ENCODE results near the gene DTYMK. TPM values are rescaled to one million over a fixed set of nuclear protein-coding genes. Genes with fewer than 3 reads are reported as not detected.

Gene DTYMK
- total RNA-seq, 2 experiments from 2014 or later: 79.7 to 87.0 TPM

- H3K4me1 Mint-ChIP-seq: peaks cover 25% of the 10 kb centered on the region
- DNase-seq: peak; percentile 95
- peaks cover 5% of the 10 kb centered on the region for H3K9me3 Mint-ChIP-seq
- peaks cover 18% of the 10 kb centered on the region for H3K36me3 Mint-ChIP-seq (ENCODE audit: low read depth)
- peak within 1 kb of the TSS; percentile 86 for H3K4me3 Mint-ChIP-seq
- H3K27me3 Mint-ChIP-seq: no peaks in the 10 kb centered on the region
- POLR2A ChIA-PET: interaction anchor here (0.6 to 1.4 kb wide), 3 partner anchors 10 to 165 kb away, joined by 3 to 4 read pairs (median 3); partner anchors contain the start of gene D2HGDH
- CTCF ChIA-PET: interaction anchor here (0.7 to 6.0 kb wide), 11 partner anchors 11 to 178 kb away, joined by 3 to 37 read pairs (median 3); partner anchors contain the start of genes D2HGDH and DTYMK
- H3K27ac Mint-ChIP-seq: peak within 1 kb of the TSS; percentile 96
Observed at GRCh38 chr2:241701399-241702154, 15.0 kb upstream of the DTYMK start, which contains the start of gene ING5. Gene ING5 (plus strand): TSS chr2:241702039. CDS start chr2:241702066, 27 bp downstream.

GRCh38 chr2:241701149-241701398 lies 14.5 kb upstream of the DTYMK start:
- Mint-ChIP-seq H3K4me1 (peaks cover 25% of the 10 kb centered on the region), H3K36me3 (ENCODE audit: low read depth) (peaks cover 13% of the 10 kb centered on the region), H3K4me3 (peak overlapping the region; percentile 86), H3K27me3 (no peaks in the 10 kb centered on the region), H3K27ac (peak overlapping the region; percentile 96), H3K9me3 (peaks cover 3% of the 10 kb centered on the region)
- DNase-seq: no peak
- CTCF ChIA-PET: interaction anchor here (0.7 to 6.0 kb wide), 5 partner anchors 9 to 178 kb away, joined by 3 to 37 read pairs (median 20); partner anchors contain the start of gene DTYMK
- POLR2A ChIA-PET: interaction anchor here (1.0 kb wide), 1 partner anchor 165 kb away, joined by 3 read pairs; no protein-coding TSS in a partner anchor

- Mint-ChIP-seq H3K27ac (no peak overlapping the region), H3K36me3 (ENCODE audit: low read depth) (peaks cover 11% of the 10 kb centered on the region), H3K27me3 (no peaks in the 10 kb centered on the region), H3K4me3 (no peak overlapping the region), H3K9me3 (no peaks in the 10 kb centered on the region), H3K4me1 (peaks cover 14% of the 10 kb centered on the region)
- CTCF ChIA-PET: no interaction called here
- no peak for DNase-seq
- POLR2A ChIA-PET: no interaction called here
Observed at GRCh38 chr2:241695651-241696050, 9.0 kb upstream of the DTYMK start.

GRCh38 chr2:241692448-241692847 lies 5.8 kb upstream of the DTYMK start:
- peaks cover 19% of the 10 kb centered on the region for H3K4me1 Mint-ChIP-seq
- H3K27ac Mint-ChIP-seq: peak overlapping the region; percentile 46
- no peaks in the 10 kb centered on the region for H3K9me3 Mint-ChIP-seq
- no peak for DNase-seq
- ChIA-PET POLR2A (no interaction called here), CTCF (interaction anchor here (0.9 to 1.0 kb wide), 2 partner anchors 8 to 14 kb away, joined by 3 to 4 read pairs; no protein-coding TSS in a partner anchor)
- H3K36me3 Mint-ChIP-seq (ENCODE audit: low read depth): peaks cover 22% of the 10 kb centered on the region
- H3K4me3 Mint-ChIP-seq: no peak overlapping the region
- no peaks in the 10 kb centered on the region for H3K27me3 Mint-ChIP-seq

GRCh38 chr2:241690202-241690717 lies 3.6 kb upstream of the DTYMK start:
- ChIA-PET POLR2A (no interaction called here), CTCF (no interaction called here)
- no peak overlapping the region for H3K4me3 Mint-ChIP-seq
- peak overlapping the region; percentile 36 for H3K27ac Mint-ChIP-seq
- H3K36me3 Mint-ChIP-seq (ENCODE audit: low read depth): peaks cover 25% of the 10 kb centered on the region
- H3K27me3 Mint-ChIP-seq: no peaks in the 10 kb centered on the region
- H3K9me3 Mint-ChIP-seq: no peaks in the 10 kb centered on the region
- no peak for DNase-seq
- peaks cover 27% of the 10 kb centered on the region for H3K4me1 Mint-ChIP-seq

GRCh38 chr2:241689306-241689705 lies 2.7 kb upstream of the DTYMK start:
- Mint-ChIP-seq H3K36me3 (ENCODE audit: low read depth) (peaks cover 27% of the 10 kb centered on the region), H3K4me3 (peak overlapping the region; percentile 59), H3K27me3 (no peaks in the 10 kb centered on the region), H3K9me3 (no peaks in the 10 kb centered on the region), H3K27ac (peak overlapping the region; percentile 84), H3K4me1 (peaks cover 31% of the 10 kb centered on the region)
- POLR2A ChIA-PET: no interaction called here
- DNase-seq: peak; percentile 74
- CTCF ChIA-PET: interaction anchor here (4.0 kb wide), 1 partner anchor 11 kb away, joined by 37 read pairs; the partner anchor contains the start of gene ING5

GRCh38 chr2:241686324-241686649 lies 328 bp downstream of the DTYMK start:
- CTCF ChIA-PET: interaction anchor here (0.5 to 4.0 kb wide), 6 partner anchors 14 to 192 kb away, joined by 3 to 37 read pairs (median 4); partner anchors contain the start of gene ING5
- Mint-ChIP-seq H3K4me1 (peaks cover 38% of the 10 kb centered on the region), H3K9me3 (no peaks in the 10 kb centered on the region), H3K36me3 (ENCODE audit: low read depth) (peaks cover 50% of the 10 kb centered on the region), H3K27me3 (no peaks in the 10 kb centered on the region), H3K27ac (peak overlapping the region; percentile 92), H3K4me3 (peak overlapping the region; percentile 93)
- DNase-seq: no peak
- POLR2A ChIA-PET: interaction anchor here (0.6 to 1.0 kb wide), 5 partner anchors 8 to 91 kb away, joined by 3 to 5 read pairs (median 3); partner anchors contain the start of gene D2HGDH

- no peak overlapping the region for H3K27ac Mint-ChIP-seq
- no peaks in the 10 kb centered on the region for H3K27me3 Mint-ChIP-seq
- no peak for DNase-seq
- CTCF ChIA-PET: no interaction called here
- H3K36me3 Mint-ChIP-seq (ENCODE audit: low read depth): peaks cover 62% of the 10 kb centered on the region
- no peak overlapping the region for H3K4me3 Mint-ChIP-seq
- peaks cover 22% of the 10 kb centered on the region for H3K4me1 Mint-ChIP-seq
- POLR2A ChIA-PET: no interaction called here
- H3K9me3 Mint-ChIP-seq: no peaks in the 10 kb centered on the region
Observed at GRCh38 chr2:241680827-241681599, 5.6 kb downstream of the DTYMK start.

GRCh38 chr2:241680044-241680443 lies 6.6 kb downstream of the DTYMK start:
- POLR2A ChIA-PET: no interaction called here
- Mint-ChIP-seq H3K36me3 (ENCODE audit: low read depth) (peaks cover 57% of the 10 kb centered on the region), H3K27me3 (no peaks in the 10 kb centered on the region), H3K27ac (no peak overlapping the region), H3K4me1 (peaks cover 15% of the 10 kb centered on the region), H3K9me3 (no peaks in the 10 kb centered on the region), H3K4me3 (no peak overlapping the region)
- no peak for DNase-seq
- CTCF ChIA-PET: interaction anchor here (1.3 to 1.4 kb wide), 2 partner anchors 10 to 15 kb away, joined by 4 read pairs; no protein-coding TSS in a partner anchor

- peaks cover 53% of the 10 kb centered on the region for H3K36me3 Mint-ChIP-seq (ENCODE audit: low read depth)
- no peak for DNase-seq
- no peak overlapping the region for H3K4me3 Mint-ChIP-seq
- H3K27me3 Mint-ChIP-seq: no peaks in the 10 kb centered on the region
- H3K4me1 Mint-ChIP-seq: peaks cover 10% of the 10 kb centered on the region
- CTCF ChIA-PET: interaction anchor here (1.3 to 1.4 kb wide), 2 partner anchors 9 to 14 kb away, joined by 4 read pairs; no protein-coding TSS in a partner anchor
- POLR2A ChIA-PET: interaction anchor here (0.7 kb wide), 1 partner anchor 8 kb away, joined by 4 read pairs; the partner anchor contains the start of gene DTYMK
- H3K27ac Mint-ChIP-seq: no peak overlapping the region
- H3K9me3 Mint-ChIP-seq: no peaks in the 10 kb centered on the region
Observed at GRCh38 chr2:241678784-241679540, 7.7 kb downstream of the DTYMK start.

GRCh38 chr2:241678307-241678706 lies 8.3 kb downstream of the DTYMK start:
- no peak overlapping the region for H3K4me3 Mint-ChIP-seq
- H3K36me3 Mint-ChIP-seq (ENCODE audit: low read depth): peaks cover 49% of the 10 kb centered on the region
- H3K4me1 Mint-ChIP-seq: peaks cover 15% of the 10 kb centered on the region
- DNase-seq: no peak
- H3K9me3 Mint-ChIP-seq: no peaks in the 10 kb centered on the region
- no peaks in the 10 kb centered on the region for H3K27me3 Mint-ChIP-seq
- POLR2A ChIA-PET: interaction anchor here (0.7 kb wide), 1 partner anchor 8 kb away, joined by 4 read pairs; the partner anchor contains the start of gene DTYMK
- CTCF ChIA-PET: interaction anchor here (1.4 kb wide), 1 partner anchor 13 kb away, joined by 4 read pairs; no protein-coding TSS in a partner anchor
- no peak overlapping the region for H3K27ac Mint-ChIP-seq

GRCh38 chr2:241677392-241677791 lies 9.2 kb downstream of the DTYMK start:
- peaks cover 41% of the 10 kb centered on the region for H3K36me3 Mint-ChIP-seq (ENCODE audit: low read depth)
- ChIA-PET POLR2A (no interaction called here), CTCF (interaction anchor here (0.9 kb wide), 1 partner anchor 25 kb away, joined by 3 read pairs; the partner anchor contains the start of gene ING5)
- H3K4me1 Mint-ChIP-seq: peaks cover 18% of the 10 kb centered on the region
- no peak overlapping the region for H3K4me3 Mint-ChIP-seq
- no peaks in the 10 kb centered on the region for H3K9me3 Mint-ChIP-seq
- H3K27me3 Mint-ChIP-seq: no peaks in the 10 kb centered on the region
- no peak overlapping the region for H3K27ac Mint-ChIP-seq
- no peak for DNase-seq

Data from activated CD4-positive, alpha-beta T cell treated with anti-CD3 and anti-CD28 coated beads, Interleukin-2, amount 10 ng/mL, durations not matched to agents 7 days and 5 days (primary cell).